GM23248 (cell line): ENCODE results near the gene ATP6V1C2. TPM values are rescaled to one million over a fixed set of nuclear protein-coding genes. Genes with fewer than 3 reads are reported as not detected.
"Not testable (repeated sequence)": the region's sequence is repeated elsewhere in the genome, so short reads cannot be mapped to it uniquely, and the experiment has no call there.

Experiments
- DNase-seq: peaks from one replicate; pipeline ENCODE4 v3.0.0-alpha.2; 2015
- H2AFZ ChIP-seq: fragments of 200-600 bp; sonication (generic); 2 replicates; pipeline ENCODE4 v1.6.1; 2016; ENCODE audit warnings: antibody characterized with exemption
- H3F3A ChIP-seq: fragments of 200-600 bp; sonication (generic); 2 replicates; pipeline ENCODE4 v1.6.1; 2016; ENCODE audit warnings: mild to moderate bottlenecking, antibody characterized with exemption, mixed run types; ENCODE audit not compliant: insufficient read depth
- H3K27ac ChIP-seq: fragments of 200-600 bp; sonication (generic); 2 replicates; pipeline ENCODE4 v1.5.1; 2016; ENCODE audit warnings: mild to moderate bottlenecking
- H3K27me3 ChIP-seq: fragments of 200-600 bp; sonication (generic); replicated peaks from 2 replicates; pipeline ENCODE4 v1.6.1; 2016; ENCODE audit warnings: mild to moderate bottlenecking; ENCODE audit not compliant: insufficient read depth
- H3K36me3 ChIP-seq: fragments of 200-600 bp; sonication (generic); 2 replicates; pipeline ENCODE4 v1.6.1; 2016; ENCODE audit warnings: low read depth, mild to moderate bottlenecking
- H3K4me1 ChIP-seq: fragments of 200-600 bp; sonication (generic); 2 replicates; pipeline ENCODE4 v1.6.1; 2016; ENCODE audit warnings: mild to moderate bottlenecking; ENCODE audit not compliant: insufficient read depth
- H3K4me2 ChIP-seq: fragments of 200-600 bp; sonication (generic); one replicate; pipeline ENCODE4 v1.6.1; 2016; ENCODE audit warnings: mild to moderate bottlenecking; ENCODE audit not compliant: unreplicated experiment
- H3K4me3 ChIP-seq: fragments of 200-600 bp; sonication (generic); 2 replicates; pipeline ENCODE4 v1.5.1; 2016; ENCODE audit warnings: mild to moderate bottlenecking
- H3K79me2 ChIP-seq: fragments of 200-600 bp; sonication (generic); 2 replicates; pipeline ENCODE4 v1.6.1; 2016; ENCODE audit warnings: mild to moderate bottlenecking; ENCODE audit not compliant: insufficient read depth
- H3K9ac ChIP-seq: fragments of 200-600 bp; sonication (generic); 2 replicates; pipeline ENCODE4 v1.6.1; 2016; ENCODE audit warnings: mild to moderate bottlenecking
- H3K9me2 ChIP-seq: fragments of 200-600 bp; sonication (generic); 2 replicates; pipeline ENCODE4 v1.6.1; 2016; ENCODE audit warnings: mixed run types, mild to moderate bottlenecking, moderate library complexity; ENCODE audit not compliant: insufficient read depth
- H3K9me3 ChIP-seq: fragments of 200-600 bp; sonication (generic); one replicate; pipeline ENCODE4 v1.6.1; 2017; ENCODE audit warnings: low read depth
- H4K20me1 ChIP-seq: fragments of 200-600 bp; sonication (generic); 2 replicates; pipeline ENCODE4 v1.6.0; 2016; ENCODE audit not compliant: insufficient read depth
- EZH2 ChIP-seq: fragments of 200-600 bp; sonication (generic); IDR thresholded peaks from 2 replicates; pipeline ENCODE4 v1.6.1; 2018; ENCODE audit warnings: antibody characterized with exemption, mild to moderate bottlenecking; ENCODE audit not compliant: insufficient read depth, poor library complexity, severe bottlenecking
- EZH2phosphoT487 ChIP-seq: fragments of 200-600 bp; sonication (generic); IDR thresholded peaks from 2 replicates; pipeline ENCODE4 v1.6.1; 2018; ENCODE audit warnings: antibody characterized with exemption, moderate library complexity, mild to moderate bottlenecking, low read depth; ENCODE audit not compliant: insufficient read depth
- WGBS, 2 experiments: methylation state at CpG; one replicate each; pipeline ENCODE4 v1.1.6; 2015 to 2017; ENCODE audit warnings: low lambda C conversion rate in 2 of 2, low coverage in 1 of 2; ENCODE audit errors: missing lambda C conversion rate in 2 of 2; 5-methylcytosine and 5-hydroxymethylcytosine counted together
- in situ Hi-C: fragments of 300-500 bp; cut with MboI; formaldehyde crosslinking; loops from 2 replicates; pipeline ENCODE4 v1.15.0; 2020
- polyA plus RNA-seq: library from polyadenylated mRNA; unstranded; fragments of >200 nt; fragmentation: Nextera tagmentation; extraction: Ambion mirVana; gene quantifications from 2 replicates; pipeline ENCODE4 v1.2.1, GENCODE V29; 2016
- total RNA-seq: library from RNA; depleted of rRNA; stranded (reverse); fragments of >200 nt; shearing (Covaris generic); gene quantifications from 2 replicates; pipeline ENCODE4 v1.2.3, GENCODE V29; 2014

Gene ATP6V1C2
- total and polyA plus RNA-seq, 2 experiments from 2014 or later = 0.53 TPM; not detected in 1

DNA sequence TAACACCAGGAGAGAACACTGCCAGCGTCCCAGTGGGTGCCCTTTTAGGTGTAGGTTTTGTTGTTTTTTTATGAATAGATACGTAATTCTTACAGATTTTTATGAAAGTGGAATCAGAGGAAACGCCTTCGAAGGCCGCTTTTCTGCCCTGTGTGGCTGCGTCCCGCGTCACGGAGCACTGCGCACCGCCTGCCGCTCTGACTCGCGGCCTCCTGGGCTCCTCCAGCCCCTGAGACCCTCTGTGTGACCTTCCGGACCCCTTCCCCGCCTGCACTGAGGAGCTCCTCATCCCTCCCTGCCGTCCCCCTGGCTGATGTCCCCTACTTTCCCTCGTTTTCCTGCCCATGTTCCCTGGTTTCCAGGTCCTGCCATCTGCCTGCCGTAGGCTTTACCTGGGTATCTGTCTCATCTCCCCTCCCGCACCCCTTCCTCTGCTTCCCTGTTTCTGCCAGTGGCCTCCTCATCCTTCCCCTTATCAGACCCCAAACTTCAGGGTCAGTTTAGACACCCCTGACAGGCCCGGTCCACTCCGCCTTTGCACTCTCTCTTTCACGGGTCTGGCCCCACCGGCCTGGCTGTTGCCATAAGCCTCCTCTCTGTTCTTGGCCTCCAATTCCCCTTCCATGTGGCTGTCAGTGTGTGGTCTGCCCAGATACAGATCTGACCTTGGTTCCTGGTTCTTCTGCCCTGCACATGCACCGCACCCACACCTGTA lies 58.5 kb downstream of the ATP6V1C2 start:
- in situ Hi-C loops = no loop called here
- DNase-seq = no peak
- Histone ChIP-seq H4K20me1 (no peaks in the 10 kb centered on the region), H3K79me2 (no peaks in the 10 kb centered on the region), H3K4me2 (no peak overlapping the region), H2AFZ (no peak overlapping the region), H3K4me3 (no peak overlapping the region), H3K9ac (no peak overlapping the region), H3F3A (no peaks in the 10 kb centered on the region), H3K27me3 (no peaks in the 10 kb centered on the region), H3K9me3 (no peaks in the 10 kb centered on the region), H3K9me2 (no peaks in the 10 kb centered on the region), H3K36me3 (peaks cover 32% of the 10 kb centered on the region; the same call in 1 of the 2 replicates), H3K27ac (no peak overlapping the region), H3K4me1 (no peaks in the 10 kb centered on the region)
- TF ChIP-seq EZH2 = no peak
- no peak for TF ChIP-seq EZH2phosphoT487
- 92 to 94% methylated on average over 24 to 25 of the region's 25 CpGs for WGBS, 2 experiments

DNA sequence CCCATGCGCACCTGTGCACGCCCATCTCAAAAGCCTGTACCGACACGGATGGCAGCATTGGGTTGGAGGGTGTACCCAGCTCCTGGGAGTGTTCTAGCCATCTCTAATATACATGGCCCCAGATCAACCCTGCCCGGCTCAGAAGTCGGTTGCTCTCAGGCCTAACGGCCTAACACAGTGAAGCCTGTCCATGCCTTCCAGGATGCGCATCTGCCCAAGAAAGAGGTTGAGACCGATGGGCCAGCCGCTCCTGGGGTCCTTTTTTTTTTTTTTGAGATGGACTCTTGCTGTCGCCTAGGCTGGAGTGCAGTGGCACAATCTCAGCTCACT lies 59.0 kb downstream of the ATP6V1C2 start:
- Histone ChIP-seq H3K36me3 (peaks cover 38% of the 10 kb centered on the region; the same call in 1 of the 2 replicates), H3K4me1 (no peaks in the 10 kb centered on the region), H3K9me2 (no peaks in the 10 kb centered on the region), H3K79me2 (no peaks in the 10 kb centered on the region), H4K20me1 (no peaks in the 10 kb centered on the region), H3K4me2 (no peak overlapping the region), H3K9ac (no peak overlapping the region), H3K27ac (no peak overlapping the region), H3K9me3 (no peaks in the 10 kb centered on the region), H2AFZ (no peak overlapping the region), H3K4me3 (no peak overlapping the region), H3K27me3 (no peaks in the 10 kb centered on the region), H3F3A (no peaks in the 10 kb centered on the region)
- in situ Hi-C loops = no loop called here
- DNase-seq = no peak
- TF ChIP-seq EZH2phosphoT487 = no peak
- TF ChIP-seq EZH2 = no peak
- WGBS, 2 experiments = 98 to 99% methylated on average over 11 of the region's 11 CpGs

GRCh38 chr2:10780821-10781220 lies 59.4 kb downstream of the ATP6V1C2 start:
- WGBS, 2 experiments = 97 to 98% methylated on average over 11 of the region's 11 CpGs
- H3K36me3 ChIP-seq = peaks cover 39% of the 10 kb centered on the region; the same call in 1 of the 2 replicates
- H3K27me3 ChIP-seq, H2AFZ ChIP-seq, H3K27ac ChIP-seq, H3K9me2 ChIP-seq, H3K4me1 ChIP-seq, DNase-seq, H3F3A ChIP-seq, in situ Hi-C loops, H3K4me3 ChIP-seq, H3K79me2 ChIP-seq, H3K9me3 ChIP-seq, H3K9ac ChIP-seq, H3K4me2 ChIP-seq, H4K20me1 ChIP-seq: not testable (repeated sequence)

- Histone ChIP-seq H3K27ac (no peak overlapping the region), H3K4me2 (no peak overlapping the region), H3K9me2 (no peaks in the 10 kb centered on the region), H3K4me1 (no peaks in the 10 kb centered on the region), H2AFZ (no peak overlapping the region), H3K27me3 (no peaks in the 10 kb centered on the region), H3F3A (no peaks in the 10 kb centered on the region), H3K9me3 (no peaks in the 10 kb centered on the region), H3K9ac (no peak overlapping the region), H4K20me1 (no peaks in the 10 kb centered on the region), H3K36me3 (peaks cover 45% of the 10 kb centered on the region; the same call in 1 of the 2 replicates), H3K79me2 (no peaks in the 10 kb centered on the region), H3K4me3 (no peak overlapping the region)
- in situ Hi-C loops = no loop called here
- 96 to 98% methylated on average over 8 of the region's 8 CpGs for WGBS, 2 experiments
- DNase-seq = no peak
- TF ChIP-seq EZH2 (no peak), EZH2phosphoT487 (no peak)
These were observed 60.3 kb downstream of the ATP6V1C2 start for GRCh38 chr2:10781746-10782145.
